GM12878 (cell line): Measurements from ENCODE around the gene GLMP. TPM values are rescaled to one million over a fixed set of nuclear protein-coding genes. Genes with fewer than 3 reads are reported as not detected.

Experiments used
- ATAC-seq: fragments of 200-7000 bp; cut with Tn5 transposase; 3 replicates; pipeline ENCODE4 v1.9.1; 2020; ENCODE audit warnings: mild to moderate bottlenecking, moderate library complexity
- BruUV-seq: library from RNA; stranded (reverse); fragments of 400-500 nt; replicated peaks from 2 replicates; lab custom pipeline; 2021; lab: Mats Ljungman, UMichigan
- CTCF ChIA-PET: fragments of 300-600 bp; sonication (Branson Sonifier 250); formaldehyde crosslinking; extraction: SDS; loops from one replicate; lab custom pipeline; 2021; ENCODE audit warnings: inconsistent platforms; lab: Yijun Ruan, JAX
- POLR2A ChIA-PET: fragments of 350-600 bp; formaldehyde crosslinking; extraction: SDS; loops from one replicate; lab custom pipeline; 2021; ENCODE audit warnings: inconsistent platforms; lab: Charles Lee
- RAD21 ChIA-PET: fragments of 300-600 bp; sonication (Branson Sonifier 250); formaldehyde crosslinking; loops from one replicate; lab custom pipeline; 2023; ENCODE audit warnings: antibody characterized with exemption; ENCODE audit not compliant: unreplicated experiment; lab: Charles Lee
- SMC1A ChIA-PET: fragments of 300-600 bp; sonication (Branson Sonifier 250); formaldehyde crosslinking; loops from one replicate; lab custom pipeline; 2023; ENCODE audit not compliant: unreplicated experiment, uncharacterized antibody; lab: Charles Lee
- DNase-seq: peaks from one replicate; pipeline ENCODE4 v3.0.0-alpha.2; 2011; ENCODE audit warnings: low read depth, low spot score
- FAIRE-seq: peaks from 3 replicates; lab custom pipeline; 2011; peaks lifted over from hg19 to GRCh38; lab: Jason Lieb, UNC
- H2AFZ ChIP-seq: 2 replicates; pipeline ENCODE4 v1.6.0; 2011; ENCODE audit warnings: low read depth, low read length, control low read depth; ENCODE audit not compliant: control insufficient read depth
- H3K27ac ChIP-seq: 2 replicates; pipeline ENCODE4 v1.5.1; 2011; ENCODE audit warnings: control low read depth; ENCODE audit not compliant: control insufficient read depth, insufficient read depth
- H3K27me3 ChIP-seq, 2 experiments: replicated peaks in 1 of 2; 2 replicates each; pipeline versions ENCODE4 v1.6.0 to v1.6.1; 2011; ENCODE audit warnings: low read length in 1 of 2; ENCODE audit not compliant: control insufficient read depth in 2 of 2, insufficient read depth in 2 of 2
- H3K36me3 ChIP-seq, 2 experiments: 2 replicates each; pipeline ENCODE4 v1.5.1; 2011; ENCODE audit warnings: low read length in 1 of 2; ENCODE audit not compliant: control insufficient read depth in 2 of 2, insufficient read depth in 2 of 2
- H3K4me1 ChIP-seq: 2 replicates; pipeline ENCODE4 v1.6.1; 2011; ENCODE audit warnings: mild to moderate bottlenecking, low read length, moderate library complexity, mixed read lengths; ENCODE audit not compliant: control insufficient read depth, insufficient read depth
- H3K4me2 ChIP-seq: 2 replicates; pipeline ENCODE4 v1.6.0; 2011; ENCODE audit warnings: control low read depth; ENCODE audit not compliant: control insufficient read depth, insufficient read depth
- H3K4me3 ChIP-seq: fragments of 200-600 bp; sonication (generic); 2 replicates; pipeline ENCODE4 v1.5.1; 2016
- H3K79me2 ChIP-seq: 2 replicates; pipeline ENCODE4 v1.6.0; 2011; ENCODE audit warnings: low read length; ENCODE audit not compliant: control insufficient read depth, insufficient read depth
- H3K9ac ChIP-seq: 2 replicates; pipeline ENCODE4 v1.8.0; 2011; ENCODE audit warnings: low read length, control low read depth, mixed read lengths; ENCODE audit not compliant: control insufficient read depth, insufficient read depth
- H3K9me3 ChIP-seq: replicated peaks from 3 replicates; pipeline ENCODE4 v1.5.1; 2011; ENCODE audit warnings: mild to moderate bottlenecking, low read length; ENCODE audit not compliant: control insufficient read depth, insufficient read depth
- H4K20me1 ChIP-seq: 2 replicates; pipeline ENCODE4 v1.6.0; 2011; ENCODE audit not compliant: control insufficient read depth, insufficient read depth
- BMI1 ChIP-seq: fragments of 450-650 bp; IDR thresholded peaks from 2 replicates; pipeline ENCODE4 v1.6.1; 2016; ENCODE audit warnings: mild to moderate bottlenecking, moderate library complexity, borderline replicate concordance
- CBX5 ChIP-seq: sonication (generic); IDR thresholded peaks from 2 replicates; pipeline ENCODE4 v1.6.1; 2016; ENCODE audit warnings: low read depth, moderate library complexity, mild to moderate bottlenecking, inconsistent platforms
- CEBPZ ChIP-seq: fragments of 150-350 bp; IDR thresholded peaks from 2 replicates; pipeline ENCODE4 v1.6.1; 2016; ENCODE audit warnings: low read depth, low read length
- E2F8 ChIP-seq: fragments of 450-650 bp; IDR thresholded peaks from 2 replicates; pipeline ENCODE4 v1.6.1; 2018; ENCODE audit warnings: mild to moderate bottlenecking, low read depth, moderate library complexity; ENCODE audit not compliant: partially characterized antibody
- MEF2B ChIP-seq: fragments of 450-650 bp; IDR thresholded peaks from 2 replicates; pipeline ENCODE4 v1.6.1; 2018; ENCODE audit warnings: mild to moderate bottlenecking, moderate library complexity; ENCODE audit not compliant: partially characterized antibody, poor library complexity, severe bottlenecking
- NFYA ChIP-seq: IDR thresholded peaks from 2 replicates; pipeline ENCODE4 v1.6.1; 2011; ENCODE audit warnings: low read depth, mild to moderate bottlenecking, low read length, improper control_type of control experiment, borderline replicate concordance
- NR2C1 ChIP-seq: fragments of 450-650 bp; IDR thresholded peaks from 2 replicates; pipeline ENCODE4 v1.6.1; 2017; ENCODE audit warnings: antibody characterized with exemption, mild to moderate bottlenecking, moderate library complexity
- TARDBP ChIP-seq: IDR thresholded peaks from 2 replicates; pipeline ENCODE4 v1.6.1; 2016; ENCODE audit warnings: borderline replicate concordance
- ZBED1 ChIP-seq: IDR thresholded peaks from 2 replicates; pipeline ENCODE4 v1.6.1; 2016; ENCODE audit warnings: borderline replicate concordance
- WGBS: methylation state at CpG from one replicate; pipeline ENCODE4 v1.1.6; 2016; ENCODE audit warnings: low lambda C conversion rate; ENCODE audit not compliant: insufficient replicate concordance, insufficient coverage; ENCODE audit errors: missing lambda C conversion rate; 5-methylcytosine and 5-hydroxymethylcytosine counted together
- in situ Hi-C: fragments of 300-500 bp; cut with MboI; formaldehyde crosslinking; loops from 9 replicates; pipeline ENCODE4 v1.14.3; 2018; ENCODE audit warnings: mixed read lengths
- intact Hi-C: fragments of 100-400 bp; cut with micrococcal nuclease; formaldehyde crosslinking; loops from one replicate; pipeline ENCODE4 v1.14.2; 2022; ENCODE audit not compliant: unreplicated experiment
- polyA plus RNA-seq, 11 experiments: library from polyadenylated mRNA; depleted of rRNA in 4 of 11; unstranded in 6 of 11; stranded (reverse) in 5 of 11; fragments of >200 nt; fragmentation: Nextera tagmentation in 4 of 11; fragmentation: Illumina TruSeq in 1 of 11; extraction: Ambion mirVana in 4 of 11; extraction: Trizol in 1 of 11; gene quantifications; 1 replicate in 1 of 11; 2 replicates in 10 of 11; pipeline versions ENCODE4 v1.2.1 to v1.2.3, GENCODE V29; 2011 to 2016; ENCODE audit warnings: inconsistent platforms in 2 of 11, missing spikeins in 2 of 11, low read depth in 1 of 11
- total RNA-seq, 4 experiments: library from RNA; depleted of rRNA in 3 of 4; stranded (reverse); fragments of >200 nt in 3 of 4; fragmentation: Illumina TruSeq in 1 of 4; extraction: Trizol in 1 of 4; gene quantifications; 2 replicates each; pipeline versions ENCODE4 v1.2.1 to v1.2.3, GENCODE V29; 2013 to 2021

Gene GLMP
- total and polyA plus RNA-seq, 10 of the 15 experiments (the other 5 are each of a cell fraction or from before 2014, with no cell fraction given): 4.4 to 30.0 (median 19.5) TPM

GRCh38 chr1:156268336-156268735 lies 27.1 kb downstream of the GLMP start:
- TF ChIP-seq NR2C1: no peak
- no peak for TF ChIP-seq NFYA
- TF ChIP-seq BMI1: no peak
- TF ChIP-seq MEF2B: no peak
- no peak for TF ChIP-seq CEBPZ
- no peak for TF ChIP-seq E2F8
- TF ChIP-seq TARDBP: no peak
- TF ChIP-seq ZBED1: no peak
- TF ChIP-seq CBX5: no peak
- ChIA-PET CTCF (no interaction called here), POLR2A (no interaction called here), RAD21 (no interaction called here), SMC1A (interaction anchor here (0.7 to 1.7 kb wide), 2 partner anchors 14 to 50 kb away, joined by 3 to 5 read pairs; partner anchors contain the start of gene SMG5)
- no peaks in the 10 kb centered on the region for H4K20me1 ChIP-seq
- H3K4me2 ChIP-seq: no peak overlapping the region
- no TSS peak for BruUV-seq
- H2AFZ ChIP-seq: no peak overlapping the region
- intact Hi-C loops (no loop called here), in situ Hi-C loops (no loop called here)
- 100% methylated on average over 4 of the region's 4 CpGs for WGBS
- H3K9me3 ChIP-seq: no peaks in the 10 kb centered on the region
- H3K4me1 ChIP-seq: no peaks in the 10 kb centered on the region
- H3K36me3 ChIP-seq: peaks cover 36 to 56% of the 10 kb centered on the region in 2 experiments
- no peak for ATAC-seq
- H3K27me3 ChIP-seq: no peaks in the 10 kb centered on the region
- no peak overlapping the region for H3K9ac ChIP-seq
- H3K27ac ChIP-seq: no peak overlapping the region
- no peak overlapping the region for H3K4me3 ChIP-seq
- H3K79me2 ChIP-seq: no peaks in the 10 kb centered on the region
- no peak for DNase-seq
- FAIRE-seq: no peak
